GOT3 (cell line): Measurements from ENCODE around the gene TLX1.

ENCODE experiments used
- DNase-seq: peaks from one replicate; lab custom pipeline; 2025; ENCODE audit warnings: mixed read lengths; lab: John Stamatoyannopoulos, UW

The TLX1 gene

DNA sequence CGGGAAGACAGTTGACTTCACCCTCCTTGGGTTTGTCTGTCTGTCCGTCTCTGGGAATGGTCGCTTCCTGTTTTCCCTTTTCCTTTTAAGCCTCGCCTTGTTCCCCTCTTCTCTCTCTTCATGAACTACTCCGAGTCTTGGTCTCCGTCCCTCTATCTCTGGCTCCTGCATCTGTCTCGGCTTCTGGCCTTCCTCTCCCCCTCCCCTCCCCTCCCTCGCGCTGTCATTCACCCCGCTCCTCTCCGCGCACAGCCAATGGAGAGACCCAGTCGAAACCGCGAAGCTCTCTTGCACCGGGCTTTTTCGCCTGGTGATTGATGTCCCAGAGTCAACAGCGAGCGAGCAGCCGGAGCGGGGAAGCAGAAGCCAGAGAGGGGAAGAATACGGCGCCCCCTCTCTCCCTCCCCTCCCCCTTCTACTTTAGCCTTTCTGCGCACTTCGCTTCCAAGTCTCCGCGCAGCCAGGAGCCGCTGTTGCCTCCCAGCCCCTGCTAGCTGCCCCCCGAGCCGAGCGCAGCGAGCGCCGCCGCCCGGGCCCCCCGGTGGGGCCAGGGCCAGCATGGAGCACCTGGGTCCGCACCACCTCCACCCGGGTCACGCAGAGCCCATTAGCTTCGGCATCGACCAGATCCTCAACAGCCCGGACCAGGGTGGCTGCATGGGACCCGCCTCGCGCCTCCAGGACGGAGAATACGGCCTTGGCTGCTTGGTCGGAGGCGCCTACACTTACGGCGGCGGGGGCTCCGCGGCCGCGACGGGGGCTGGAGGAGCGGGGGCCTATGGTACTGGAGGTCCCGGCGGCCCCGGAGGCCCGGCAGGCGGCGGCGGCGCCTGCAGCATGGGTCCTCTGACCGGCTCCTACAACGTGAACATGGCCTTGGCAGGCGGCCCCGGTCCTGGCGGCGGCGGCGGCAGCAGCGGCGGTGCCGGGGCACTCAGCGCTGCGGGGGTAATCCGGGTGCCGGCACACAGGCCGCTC lies at the start of gene TLX1:
Gene TLX1, plus strand, starts transcription at position 317 of the 978 bp plus-strand sequence. Its CDS starts 242 bp downstream, at position 559.
- no peak for DNase-seq

DNA sequence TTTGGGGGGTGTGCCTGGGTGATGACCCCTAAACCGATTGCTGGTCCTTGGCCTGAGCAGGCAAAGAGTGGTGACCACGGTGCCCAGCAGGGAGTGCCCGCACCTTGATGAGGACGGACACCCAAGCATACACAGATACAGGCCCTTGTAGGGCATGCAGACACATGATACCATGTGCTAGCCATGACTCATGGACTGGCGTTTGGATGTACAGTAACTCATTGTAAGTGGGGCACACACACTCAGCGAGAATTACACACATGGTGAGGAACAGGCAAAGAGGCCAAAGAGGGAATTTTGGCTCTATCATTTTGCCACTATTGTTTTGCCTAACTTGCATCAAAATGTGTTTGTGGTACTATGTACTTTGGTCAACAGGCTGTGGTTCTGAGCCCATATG lies 45.3 kb upstream of the TLX1 start:
- no peak for DNase-seq

DNA sequence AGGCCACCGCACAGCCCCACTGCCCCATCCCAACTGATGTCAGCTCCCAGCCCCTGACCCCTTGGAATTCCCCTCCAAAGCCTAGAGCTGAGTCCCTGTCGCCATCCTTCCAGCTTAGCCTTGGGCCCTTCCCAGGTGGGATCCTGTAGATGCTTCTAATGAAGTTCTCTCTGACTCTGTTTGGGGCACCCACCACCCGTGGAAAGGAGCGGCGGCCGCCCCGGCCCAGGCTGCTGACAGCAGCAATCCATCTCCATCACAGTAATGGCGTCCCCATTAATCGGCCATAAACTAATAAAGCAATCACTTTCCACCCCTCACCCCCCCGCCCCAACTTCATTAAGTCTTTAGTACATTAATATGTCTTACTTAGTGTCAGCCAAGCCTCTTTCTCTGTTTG lies 43.7 kb upstream of the TLX1 start:
- no peak for DNase-seq

DNA sequence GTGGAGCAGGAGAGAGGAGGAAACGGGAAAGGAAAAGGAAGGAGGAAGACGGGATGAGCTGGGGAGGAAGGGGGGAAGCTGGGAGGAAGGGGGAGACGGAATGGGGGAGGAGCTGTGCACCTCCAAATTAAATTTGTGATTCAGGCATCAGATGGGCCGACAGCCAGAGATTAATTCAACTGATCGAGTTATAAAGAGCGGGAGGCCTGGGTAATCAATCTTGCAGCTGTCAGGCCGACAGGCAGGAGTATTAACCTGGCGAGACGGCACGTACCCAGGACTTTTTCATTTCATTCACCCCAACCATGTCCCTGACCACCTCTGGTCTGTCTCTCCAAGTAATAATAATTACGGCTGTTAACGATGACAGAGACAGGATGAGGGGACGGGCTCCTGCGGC lies 43.1 kb upstream of the TLX1 start:
- no peak for DNase-seq

DNA sequence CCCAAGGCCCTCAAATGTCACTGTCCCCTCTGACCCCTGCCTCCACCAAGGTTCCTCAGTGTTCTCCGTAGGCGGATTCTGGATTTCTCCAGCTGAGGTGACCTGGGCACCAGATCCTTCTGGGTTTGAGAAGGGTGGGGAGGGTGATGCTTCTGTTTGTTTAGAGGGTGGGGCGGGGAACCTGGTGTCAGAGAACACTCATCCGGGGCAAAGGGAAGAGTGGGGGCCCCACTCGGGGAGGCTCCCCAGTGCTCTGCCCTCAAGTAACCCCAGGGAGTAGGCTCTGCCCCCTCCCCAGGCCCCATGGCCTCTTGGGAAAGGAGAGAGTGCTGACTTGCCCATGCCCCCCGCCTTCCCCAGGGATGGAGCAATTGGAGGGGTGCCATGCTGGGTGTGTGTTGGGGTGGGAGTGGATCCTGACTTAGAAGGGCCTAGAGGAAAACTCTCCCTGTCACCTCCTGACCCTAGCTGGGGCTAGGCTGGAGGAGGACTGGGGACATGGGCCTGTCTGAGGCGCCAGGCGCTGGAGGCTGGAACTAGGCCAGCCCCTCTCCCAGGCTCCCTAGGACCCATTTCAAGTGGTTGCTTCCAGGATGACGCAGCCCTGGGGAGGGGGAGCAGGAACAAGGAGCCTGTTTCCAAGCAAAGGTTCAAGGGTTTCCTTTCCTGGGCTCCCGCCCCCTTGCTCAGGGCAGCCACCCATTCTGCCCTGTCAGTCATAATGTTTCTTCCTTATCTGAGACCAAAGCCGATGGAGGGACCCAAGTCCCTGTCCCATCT lies 41.4 kb upstream of the TLX1 start:
- DNase-seq: no peak

DNA sequence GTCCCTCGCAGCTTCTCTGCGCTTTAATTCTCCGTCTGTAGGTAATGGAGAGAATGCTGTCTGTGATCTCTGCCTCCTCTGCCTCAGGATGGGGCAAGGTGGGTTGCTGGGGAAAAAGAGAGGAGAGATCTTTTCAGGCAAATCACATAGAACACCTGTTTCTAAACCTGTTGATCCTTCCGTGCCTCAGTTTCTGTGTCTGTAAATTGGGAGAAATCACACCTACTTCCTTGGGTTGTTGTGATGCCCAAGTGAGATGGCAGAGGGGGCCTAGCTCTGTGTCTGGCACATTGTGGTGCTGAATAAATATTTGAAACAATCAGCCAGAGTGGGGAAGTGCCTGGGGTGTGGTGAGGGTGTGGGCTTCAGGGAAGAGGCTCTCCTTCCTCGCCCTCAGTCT lies 40.5 kb upstream of the TLX1 start:
- no peak for DNase-seq

DNA sequence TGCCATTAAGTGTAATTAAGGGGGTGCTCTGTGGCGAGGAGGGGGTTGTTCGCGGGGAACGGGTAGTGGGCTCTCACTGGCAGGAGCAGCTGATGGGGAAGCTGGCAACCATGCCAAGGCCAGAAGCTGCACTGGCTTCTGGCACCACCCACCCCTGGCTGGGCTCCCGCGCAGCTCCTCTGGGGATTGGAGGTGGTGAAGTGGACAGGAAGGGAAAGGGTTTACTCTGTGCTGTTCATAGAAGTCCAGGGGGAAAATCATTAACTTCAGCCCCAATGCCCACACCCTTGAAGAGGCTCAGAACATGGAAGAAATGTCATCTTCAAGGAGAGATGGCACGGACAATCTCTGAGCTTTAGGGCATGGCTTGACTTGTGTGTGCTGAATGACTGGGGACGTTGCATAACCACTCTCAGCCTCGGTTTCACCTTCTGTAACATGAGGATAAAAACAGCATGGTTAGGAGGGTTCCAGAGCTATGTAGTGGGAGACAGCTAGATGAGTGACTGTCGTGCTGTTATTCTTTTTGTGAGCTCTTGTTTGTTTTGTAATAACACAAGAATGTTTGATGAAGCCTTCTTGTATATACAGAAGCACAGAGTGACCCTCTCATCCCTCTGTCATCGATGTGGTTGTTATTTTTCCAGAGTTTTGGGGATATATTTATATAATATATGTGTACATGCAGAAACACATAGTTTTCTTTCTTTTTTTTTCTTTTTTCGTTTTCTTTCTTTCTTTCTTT lies 39.4 kb upstream of the TLX1 start:
- DNase-seq: no peak

DNA sequence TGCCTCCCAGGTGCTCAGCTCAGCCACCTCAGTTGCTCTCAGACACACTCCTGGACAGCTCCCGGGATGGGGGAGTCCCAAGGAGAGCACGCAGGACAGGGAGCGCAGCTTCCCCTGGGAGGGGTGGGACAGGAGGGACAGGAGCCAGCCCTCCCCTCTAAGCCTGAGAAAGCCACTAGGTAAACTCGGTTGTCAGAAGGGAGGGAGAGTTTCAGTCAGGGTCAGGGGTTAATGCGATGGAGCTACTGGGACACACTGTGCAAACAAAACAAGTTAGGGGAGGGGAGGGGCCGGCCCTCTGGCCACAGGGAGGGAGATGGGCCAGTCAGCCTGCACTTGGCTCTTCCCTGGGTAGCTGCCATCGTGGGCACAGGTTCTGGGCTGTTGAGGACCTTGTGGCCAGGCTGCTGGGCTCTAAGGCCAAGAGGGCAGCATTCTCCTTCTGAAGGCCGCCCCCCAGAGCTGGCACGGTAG lies 38.2 kb upstream of the TLX1 start:
- no peak for DNase-seq

DNA sequence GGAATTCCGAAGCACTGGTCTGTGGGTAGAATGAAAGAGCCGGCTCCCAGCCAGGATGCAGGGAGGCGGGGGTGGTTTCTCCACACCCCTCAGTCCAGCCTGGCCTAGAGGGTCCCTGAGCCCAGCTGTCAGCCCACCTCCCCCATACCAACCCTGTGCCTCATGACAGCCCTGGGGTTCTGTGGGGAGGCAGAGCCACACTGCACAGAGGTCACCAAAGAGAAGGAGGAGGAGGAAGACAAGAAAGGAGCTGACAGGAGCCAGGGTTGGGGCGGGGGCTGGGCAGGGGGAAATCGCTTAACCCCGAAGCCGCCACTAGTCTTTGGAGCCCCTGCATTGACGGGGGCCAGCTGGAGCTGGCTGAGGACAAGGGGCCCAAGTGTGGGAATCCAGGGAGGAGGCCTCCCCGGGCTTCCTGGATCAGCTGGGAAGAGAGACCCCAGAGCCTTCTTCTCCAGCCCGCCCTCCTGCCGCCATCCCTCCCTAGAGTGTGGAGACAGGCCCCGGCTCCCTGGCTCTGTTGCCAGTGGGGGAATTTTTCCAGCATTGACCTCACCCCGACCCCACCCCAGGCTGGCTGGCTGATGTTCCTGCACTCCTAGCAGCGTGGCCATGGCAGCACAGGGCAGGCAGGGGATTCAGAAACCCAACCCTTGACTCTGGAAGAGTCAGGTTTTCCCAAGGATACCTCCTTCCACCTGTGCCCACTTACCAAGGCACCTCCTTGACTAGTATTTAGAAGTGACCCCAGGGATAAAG lies 36.8 kb upstream of the TLX1 start:
- DNase-seq: no peak

DNA sequence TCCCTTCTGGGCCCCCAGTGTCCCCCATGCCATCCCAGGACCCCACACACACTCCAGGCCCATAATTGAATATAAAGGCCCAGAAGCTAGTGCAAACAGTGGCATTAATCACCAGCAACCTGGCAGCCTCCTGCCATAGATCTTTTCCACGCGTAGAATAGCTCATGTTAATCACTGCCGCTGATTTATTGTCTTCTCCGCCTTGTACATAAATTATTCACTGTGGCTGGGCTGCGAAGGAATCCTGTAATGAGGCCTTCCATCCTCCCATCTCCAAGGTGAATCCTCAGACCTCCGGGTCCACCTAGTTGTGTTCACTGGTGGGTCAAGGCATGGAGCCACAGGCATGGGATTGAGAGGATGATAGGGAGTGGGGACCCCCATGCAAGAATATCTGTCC lies 36.1 kb upstream of the TLX1 start:
- no peak for DNase-seq

DNA sequence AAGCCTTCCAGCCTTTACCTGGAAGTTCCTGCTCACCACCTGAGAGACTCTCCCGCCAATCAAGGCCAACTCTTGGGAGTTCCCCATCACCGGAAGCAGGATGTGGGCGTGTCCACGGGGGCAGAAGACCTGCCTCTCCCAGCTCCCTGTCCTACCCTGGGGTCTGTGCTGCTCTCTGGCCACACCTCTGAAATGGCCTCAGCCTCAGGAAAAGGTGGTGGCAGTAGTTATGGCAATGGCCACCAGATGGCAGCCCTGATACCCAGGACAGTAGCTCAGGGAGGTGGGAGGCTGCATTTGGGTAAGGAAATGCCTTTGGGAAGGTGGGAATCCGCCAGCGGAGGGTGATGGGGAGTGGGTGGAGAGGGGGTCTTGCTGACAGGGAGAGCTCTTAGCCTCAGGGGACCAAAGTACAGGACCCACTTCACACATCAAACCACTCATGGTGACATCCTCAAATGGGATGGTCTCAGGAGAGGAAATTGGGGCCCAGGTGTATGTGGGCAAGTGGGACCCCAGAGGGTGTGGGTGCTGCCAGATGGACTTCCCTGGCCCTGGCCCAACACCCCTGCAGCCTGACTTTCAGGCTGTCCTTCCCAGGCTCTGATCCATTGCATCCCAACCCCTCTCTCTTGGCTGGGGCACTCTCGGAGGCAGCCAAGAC lies 35.4 kb upstream of the TLX1 start:
- peak; percentile 14 for DNase-seq

DNA sequence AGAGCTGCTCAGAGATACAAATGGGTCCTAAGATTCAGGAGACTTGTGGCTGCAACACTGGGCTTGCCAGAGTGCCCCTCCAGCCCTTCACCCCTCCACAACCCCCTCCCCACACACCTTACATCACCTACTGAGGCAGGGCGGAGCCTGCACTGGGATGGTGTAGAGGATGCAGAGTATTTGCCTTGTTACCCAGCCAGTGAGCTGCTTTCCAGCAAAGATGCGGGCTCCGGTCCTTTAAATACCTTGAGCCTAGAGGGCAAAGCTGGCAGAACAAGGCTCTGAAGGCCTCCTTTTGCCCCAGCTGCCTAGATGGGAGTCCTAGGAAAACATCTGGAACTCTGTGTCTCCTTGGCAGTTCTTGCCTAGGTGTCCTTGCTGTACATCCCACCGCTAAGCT lies 34.7 kb upstream of the TLX1 start:
- DNase-seq: no peak

DNA sequence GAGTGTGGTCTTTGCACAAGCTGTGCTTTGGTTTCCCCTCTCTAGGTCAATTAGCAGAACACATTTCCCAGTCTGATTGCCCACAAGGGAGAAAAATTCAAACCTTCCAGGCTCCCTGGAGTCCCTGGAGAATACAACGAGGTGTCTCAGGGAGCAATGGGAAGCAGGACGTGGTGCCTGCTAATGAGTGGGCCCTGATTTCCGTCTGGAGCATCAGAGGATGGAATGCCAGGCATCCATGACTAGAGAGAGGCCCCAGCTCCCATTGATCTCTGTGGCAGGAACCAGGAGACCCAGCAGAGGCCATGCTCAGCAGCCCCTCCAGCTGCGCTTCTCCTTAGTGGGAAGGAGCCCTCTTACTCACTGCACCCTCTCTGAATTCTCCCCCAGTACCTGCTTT lies 33.2 kb upstream of the TLX1 start:
- DNase-seq: no peak

DNA sequence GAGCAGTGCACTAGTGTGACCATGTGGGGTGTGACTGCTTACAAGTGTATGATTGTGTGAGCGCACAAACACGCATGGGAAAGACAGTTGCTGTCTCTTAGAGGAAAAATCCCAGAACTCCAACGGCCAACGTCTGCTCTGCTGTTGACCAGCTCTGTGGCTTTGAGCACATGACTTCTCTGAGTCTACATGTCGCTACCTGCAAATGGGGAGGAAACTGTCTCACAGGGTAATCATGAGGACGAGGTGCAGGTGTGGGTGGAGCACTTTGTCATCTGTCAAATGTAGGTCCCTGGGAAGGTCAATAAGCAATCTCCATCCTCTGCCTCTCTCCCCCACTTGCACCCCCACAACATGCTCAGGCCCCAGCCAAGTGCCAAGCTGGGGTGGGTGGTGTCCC lies 31.2 kb upstream of the TLX1 start:
- DNase-seq: no peak

DNA sequence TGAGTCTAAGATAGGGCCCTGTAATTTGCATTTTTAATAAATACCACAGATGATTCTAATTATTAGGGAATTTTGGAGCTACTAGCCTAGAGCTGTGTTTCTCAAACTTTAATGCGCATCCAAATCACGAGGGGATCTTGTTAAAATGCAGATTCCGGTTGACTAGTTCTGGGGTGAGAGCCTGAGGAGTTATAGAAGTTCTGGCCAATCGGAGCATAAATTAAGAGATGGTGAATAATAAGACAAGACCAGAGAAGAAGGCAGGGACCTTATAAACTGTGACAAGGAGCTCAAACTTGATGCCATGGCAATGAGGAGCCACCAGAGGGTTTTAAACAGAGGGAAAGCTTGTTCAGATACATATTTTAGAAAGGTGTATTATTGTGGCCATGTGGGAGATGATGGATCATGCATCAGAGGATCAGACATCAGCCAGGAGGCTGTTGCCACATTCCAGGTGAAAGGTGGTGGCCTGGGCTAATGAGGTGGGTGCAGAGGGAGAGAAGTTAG lies 29.7 kb upstream of the TLX1 start:
- no peak for DNase-seq

DNA sequence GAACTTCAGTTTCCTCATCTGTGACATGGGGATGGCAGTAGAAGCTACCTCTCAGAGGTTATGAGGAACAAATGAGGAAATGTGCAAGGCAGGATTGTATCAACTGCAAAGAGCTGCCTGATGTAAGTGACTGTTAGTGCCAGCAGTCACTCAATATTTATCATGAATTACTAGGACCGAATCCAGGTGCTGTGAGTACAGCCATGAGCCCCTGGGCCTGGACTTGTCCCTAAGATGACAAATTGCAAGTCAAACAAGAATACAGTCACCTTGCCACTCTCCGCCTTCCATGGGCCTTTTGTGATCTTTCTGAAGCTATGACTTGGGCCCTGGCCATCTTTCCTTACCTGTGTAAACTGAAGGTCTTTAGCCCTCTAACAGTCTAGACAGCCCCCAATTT lies 27.7 kb upstream of the TLX1 start:
- DNase-seq: no peak

DNA sequence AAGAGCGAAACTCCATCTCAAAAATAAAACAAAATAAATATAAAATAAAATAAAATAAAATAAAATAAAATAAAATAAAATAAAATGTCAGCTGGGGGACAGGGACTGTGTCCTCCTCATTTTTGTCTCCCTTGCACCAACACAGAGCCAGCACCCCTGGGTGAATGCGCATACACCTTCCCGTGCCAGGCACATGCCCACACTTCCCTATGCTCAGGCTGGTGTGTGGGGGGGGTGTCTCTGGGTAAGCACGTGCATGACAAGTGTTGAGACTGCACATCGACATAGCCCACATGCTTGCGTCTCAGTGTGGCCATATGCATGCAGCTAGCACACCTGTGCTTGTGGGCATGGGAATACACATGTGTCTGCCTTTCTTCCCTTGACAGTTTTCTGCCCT lies 24.7 kb upstream of the TLX1 start:
- DNase-seq: no peak

DNA sequence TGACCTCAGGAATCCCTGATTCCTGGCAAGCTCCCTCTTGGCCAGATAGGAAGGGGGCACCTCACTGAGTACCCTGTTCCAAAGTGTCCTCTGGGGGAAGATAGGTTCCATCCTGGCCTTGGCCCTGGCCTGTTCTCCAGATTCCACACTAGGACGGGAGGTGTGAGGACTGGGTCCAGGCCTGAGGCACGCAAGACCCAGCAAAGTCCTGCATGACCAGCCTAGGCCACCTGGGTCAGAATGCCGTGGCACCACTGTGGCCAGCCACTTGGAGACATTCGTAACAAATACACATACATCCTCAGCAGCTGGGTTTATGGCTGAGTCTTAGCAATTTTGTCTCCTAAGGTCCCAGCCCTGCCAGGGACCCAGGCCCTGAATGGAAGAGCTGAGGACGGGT lies 23.3 kb upstream of the TLX1 start:
- DNase-seq: no peak

DNA sequence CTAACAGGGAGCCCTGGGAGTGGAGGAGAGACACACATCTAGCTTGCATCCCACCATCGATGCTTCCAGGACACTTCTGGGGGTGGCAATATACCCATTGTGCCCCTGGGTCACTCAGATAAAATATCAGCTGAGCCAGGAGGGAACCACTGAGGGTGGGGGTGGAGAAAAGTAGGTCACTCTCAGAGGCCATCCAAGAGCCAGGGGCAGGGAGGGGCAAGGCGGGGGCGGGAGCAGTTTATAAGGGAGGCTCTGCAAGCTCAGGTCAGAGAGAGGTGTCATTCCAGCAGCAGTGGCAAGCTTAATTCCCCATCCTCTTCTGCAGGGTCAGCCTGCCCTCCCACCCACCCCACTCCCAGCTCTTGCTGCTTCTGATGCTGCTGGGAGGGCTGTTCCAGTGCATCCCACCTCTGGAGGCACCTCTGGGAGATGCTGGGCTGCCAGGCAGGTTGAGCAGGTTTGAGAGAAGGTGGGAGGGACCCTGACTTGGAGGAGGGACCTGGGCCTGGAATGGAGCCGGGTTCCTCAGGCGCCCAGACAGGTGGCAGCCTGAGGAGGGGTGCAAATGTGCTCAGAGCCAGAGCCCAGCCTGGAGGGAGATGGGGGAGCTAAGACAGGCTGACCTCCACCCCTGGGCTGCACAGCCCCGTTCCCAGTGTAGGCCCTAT lies 20.1 kb upstream of the TLX1 start:
- no peak for DNase-seq

DNA sequence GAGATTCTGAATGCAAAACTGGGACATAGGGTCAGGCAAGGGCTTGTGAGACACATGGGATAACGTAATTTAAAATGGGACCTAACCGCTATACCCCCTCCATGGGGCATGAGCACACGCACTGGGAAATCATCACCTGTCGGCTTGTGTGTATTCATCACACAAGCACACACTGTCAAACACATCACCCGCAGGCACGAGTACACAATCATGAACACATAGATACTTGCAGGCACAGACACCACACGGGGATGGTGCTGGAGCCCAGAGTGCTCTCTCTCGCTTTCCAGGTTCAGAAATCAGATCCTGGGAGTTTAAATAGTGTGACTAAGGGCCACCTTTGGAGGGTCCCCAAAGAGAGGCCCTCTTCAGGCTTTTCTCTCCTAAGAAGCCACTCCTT lies 19.6 kb upstream of the TLX1 start:
- no peak for DNase-seq
